Measurements from ENCODE around the gene RNF167. TPM values are rescaled to one million over a fixed set of nuclear protein-coding genes. Genes with fewer than 3 reads are reported as not detected.
A peak's percentile ranks its signal among the peaks of the same experiment; 100 is the strongest.

Gene RNF167
- total RNA-seq, 2 experiments from 2014 or later: 165 to 166 TPM

DNA sequence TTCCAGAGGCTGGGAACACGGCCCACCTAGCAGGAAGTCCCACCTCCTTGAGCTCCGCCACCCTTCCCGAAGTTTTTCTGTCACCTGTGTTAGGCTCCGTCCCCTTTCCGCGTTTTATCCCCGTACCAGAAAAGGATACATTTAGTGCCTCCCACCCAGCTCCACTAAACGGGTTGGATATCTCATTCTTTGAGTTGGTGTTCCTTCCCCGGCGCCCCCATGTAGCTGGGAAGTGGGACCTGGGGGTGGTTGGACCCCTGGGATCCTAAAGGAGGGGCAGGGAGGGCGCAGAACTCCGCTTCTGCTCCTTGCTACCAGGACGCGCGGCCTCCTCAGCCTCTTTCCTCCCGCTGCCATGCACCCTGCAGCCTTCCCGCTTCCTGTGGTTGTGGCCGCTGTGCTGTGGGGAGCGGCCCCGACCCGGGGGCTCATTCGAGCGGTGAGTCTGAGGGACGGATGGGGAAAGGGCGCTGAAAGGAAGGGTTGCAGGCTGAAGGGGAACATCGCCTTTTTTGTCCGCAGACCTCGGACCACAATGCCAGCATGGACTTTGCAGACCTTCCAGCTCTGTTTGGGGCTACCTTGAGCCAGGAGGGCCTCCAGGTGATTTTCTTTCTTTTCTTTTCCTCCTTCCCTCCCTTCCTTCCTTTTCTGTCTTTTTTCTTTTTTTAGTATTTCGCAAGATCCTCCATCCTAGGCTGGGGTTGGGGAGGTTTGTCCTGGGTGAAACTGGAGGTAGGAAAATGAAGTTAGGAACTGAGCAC is 669 bp downstream of the RNF167 start:
- peak; percentile 61 for DNase-seq
- no peaks in the 10 kb centered on the region for H3K9me3 Mint-ChIP-seq
- peaks cover 67% of the 10 kb centered on the region for H3K36me3 Mint-ChIP-seq
- peak overlapping the region; percentile 97 for H3K4me3 Mint-ChIP-seq
- H3K27me3 Mint-ChIP-seq: peaks cover 16% of the 10 kb centered on the region
- H3K27ac Mint-ChIP-seq: peak overlapping the region; percentile 99
- H3K4me1 Mint-ChIP-seq: peaks cover 57% of the 10 kb centered on the region

DNA sequence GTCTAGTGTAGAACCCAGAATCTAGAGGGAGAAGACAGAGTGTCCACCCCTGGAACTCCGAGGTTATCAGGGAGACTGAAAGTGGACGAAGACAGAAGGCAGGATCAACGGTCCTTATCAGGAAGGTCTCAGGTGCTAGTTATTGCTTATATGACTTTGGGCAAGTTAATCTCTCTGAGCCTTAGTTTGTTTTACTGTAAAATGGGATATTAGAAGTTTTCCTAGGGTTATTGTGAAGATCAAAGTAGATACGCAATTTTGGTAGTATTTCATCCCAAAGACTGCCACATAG is 1.2 kb downstream of the RNF167 start:
- Mint-ChIP-seq H3K27me3 (peaks cover 17% of the 10 kb centered on the region), H3K9me3 (no peaks in the 10 kb centered on the region), H3K36me3 (peaks cover 72% of the 10 kb centered on the region), H3K27ac (peak overlapping the region; percentile 99), H3K4me1 (peaks cover 56% of the 10 kb centered on the region), H3K4me3 (peak overlapping the region; percentile 97)
- no peak for DNase-seq

DNA sequence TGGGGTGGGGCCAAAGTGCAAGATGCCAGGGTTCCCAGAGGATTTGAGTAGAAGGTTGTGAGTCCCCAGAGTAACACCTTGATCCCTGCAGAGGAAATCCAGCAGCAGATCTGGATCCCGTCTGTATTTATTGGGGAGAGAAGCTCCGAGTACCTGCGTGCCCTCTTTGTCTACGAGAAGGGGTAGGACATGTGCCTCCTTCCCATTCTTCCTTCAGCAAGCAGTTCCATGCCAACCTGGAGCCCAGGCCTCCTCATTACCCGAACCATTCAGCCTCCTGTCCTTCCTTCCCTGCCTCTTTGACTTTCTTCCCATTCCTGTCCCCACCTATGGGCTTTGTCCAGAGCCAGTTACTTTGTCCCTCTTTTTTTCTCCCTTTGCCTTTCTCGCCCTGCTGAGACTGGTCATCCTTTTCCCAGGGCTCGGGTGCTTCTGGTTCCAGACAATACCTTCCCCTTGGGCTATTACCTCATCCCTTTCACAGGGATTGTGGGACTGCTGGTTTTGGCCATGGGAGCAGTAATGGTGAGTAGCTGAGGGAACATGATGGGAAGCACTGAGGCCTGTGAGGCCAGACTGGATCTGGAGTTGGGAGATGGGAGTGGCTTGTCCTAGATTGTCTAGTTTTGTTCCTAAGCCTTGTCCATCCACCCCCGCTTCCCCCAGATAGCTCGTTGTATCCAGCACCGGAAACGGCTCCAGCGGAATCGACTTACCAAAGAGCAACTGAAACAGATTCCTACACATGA is 2.9 kb downstream of the RNF167 start:
- H3K9me3 Mint-ChIP-seq: no peaks in the 10 kb centered on the region
- H3K27ac Mint-ChIP-seq: peak overlapping the region; percentile 99
- peaks cover 20% of the 10 kb centered on the region for H3K27me3 Mint-ChIP-seq
- H3K36me3 Mint-ChIP-seq: peaks cover 85% of the 10 kb centered on the region
- peaks cover 56% of the 10 kb centered on the region for H3K4me1 Mint-ChIP-seq
- H3K4me3 Mint-ChIP-seq: peak overlapping the region; percentile 94
- DNase-seq: no peak

DNA sequence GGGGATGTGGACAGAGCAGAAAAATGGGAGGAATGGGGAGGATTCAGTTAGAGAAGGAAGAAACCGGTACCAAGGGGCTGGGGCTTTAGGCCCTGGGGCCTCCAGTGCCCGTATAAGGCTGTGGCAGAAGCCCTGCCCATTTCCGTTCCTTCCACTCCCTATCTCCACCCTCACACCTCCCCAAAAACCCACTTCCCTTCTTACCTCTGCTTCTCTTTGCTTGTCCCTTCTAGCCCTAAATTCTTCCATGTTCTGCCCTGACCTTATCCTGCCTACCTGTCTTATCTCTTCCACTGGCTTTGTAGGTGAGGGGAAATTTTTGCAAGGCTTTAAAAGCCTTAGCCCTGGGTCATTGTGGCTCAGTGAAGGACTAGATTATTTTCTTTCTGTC is 4.1 kb downstream of the RNF167 start:
- H3K9me3 Mint-ChIP-seq: no peaks in the 10 kb centered on the region
- peaks cover 47% of the 10 kb centered on the region for H3K4me1 Mint-ChIP-seq
- DNase-seq: peak; percentile 54
- peak overlapping the region; percentile 94 for H3K4me3 Mint-ChIP-seq
- H3K27ac Mint-ChIP-seq: peak overlapping the region; percentile 99
- H3K27me3 Mint-ChIP-seq: peaks cover 20% of the 10 kb centered on the region
- H3K36me3 Mint-ChIP-seq: peaks cover 77% of the 10 kb centered on the region

DNA sequence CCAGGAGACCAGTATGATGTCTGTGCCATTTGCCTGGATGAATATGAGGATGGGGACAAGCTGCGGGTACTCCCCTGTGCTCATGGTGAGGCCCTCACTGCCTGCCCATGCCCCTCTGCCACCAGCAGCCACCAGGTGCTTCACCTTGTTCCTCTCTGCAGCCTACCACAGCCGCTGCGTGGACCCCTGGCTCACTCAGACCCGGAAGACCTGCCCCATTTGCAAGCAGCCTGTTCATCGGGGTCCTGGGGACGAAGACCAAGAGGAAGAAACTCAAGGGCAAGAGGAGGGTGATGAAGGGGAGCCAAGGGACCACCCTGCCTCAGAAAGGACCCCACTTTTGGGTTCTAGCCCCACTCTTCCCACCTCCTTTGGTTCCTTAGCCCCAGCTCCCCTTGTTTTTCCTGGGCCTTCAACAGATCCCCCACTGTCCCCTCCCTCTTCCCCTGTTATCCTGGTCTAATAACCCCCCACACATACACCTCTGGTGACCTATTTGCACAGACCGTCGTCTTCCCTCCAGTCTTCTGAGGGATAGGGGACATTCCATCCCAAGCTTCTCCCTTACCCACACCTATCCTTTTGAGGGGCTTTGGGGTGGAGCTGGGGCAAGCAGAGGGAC is 4.6 kb downstream of the RNF167 start:
- peak; percentile 53 for DNase-seq
- peaks cover 47% of the 10 kb centered on the region for H3K4me1 Mint-ChIP-seq
- no peaks in the 10 kb centered on the region for H3K9me3 Mint-ChIP-seq
- peaks cover 20% of the 10 kb centered on the region for H3K27me3 Mint-ChIP-seq
- peaks cover 77% of the 10 kb centered on the region for H3K36me3 Mint-ChIP-seq
- H3K4me3 Mint-ChIP-seq: peak overlapping the region; percentile 94
- peak overlapping the region; percentile 99 for H3K27ac Mint-ChIP-seq

DNA sequence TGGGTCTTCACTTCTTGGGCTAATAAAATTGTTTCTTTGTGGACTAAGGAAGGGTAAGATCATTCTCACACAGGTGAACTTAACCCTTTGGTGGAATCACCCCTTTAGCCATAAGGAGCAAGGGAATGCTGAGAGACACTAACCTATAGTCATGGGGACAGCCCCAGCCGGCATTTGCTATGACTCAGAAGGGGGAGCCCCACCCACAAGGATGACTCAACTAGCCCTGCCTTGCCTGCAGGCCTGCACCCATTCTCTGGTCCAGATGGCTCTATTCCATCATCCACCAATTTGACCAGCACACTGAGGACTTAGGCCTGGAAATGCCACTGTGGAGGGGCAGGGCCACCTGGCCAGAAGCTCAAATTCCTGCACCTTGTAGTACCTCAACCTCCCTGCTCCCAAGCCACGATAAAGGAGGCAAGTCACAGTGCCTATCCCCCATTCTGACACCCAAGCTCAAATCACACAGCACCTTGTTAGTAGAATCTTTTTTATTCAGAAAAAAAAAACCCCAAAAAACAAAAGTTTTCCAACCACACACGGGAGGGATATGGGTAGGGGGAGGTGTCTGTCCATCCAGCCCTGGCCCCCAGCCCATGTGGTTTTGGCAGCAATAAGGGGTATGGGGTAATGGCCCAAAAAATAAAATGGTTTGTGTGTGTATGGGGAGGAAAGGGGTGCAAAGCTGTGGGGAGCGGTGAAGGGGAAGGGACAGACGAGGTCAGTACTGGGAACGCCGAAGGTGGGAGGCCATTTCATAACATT is 5.3 kb downstream of the RNF167 start:
- H3K4me1 Mint-ChIP-seq: peaks cover 47% of the 10 kb centered on the region
- H3K9me3 Mint-ChIP-seq: no peaks in the 10 kb centered on the region
- peaks cover 72% of the 10 kb centered on the region for H3K36me3 Mint-ChIP-seq
- peak; percentile 87 for DNase-seq
- peak overlapping the region; percentile 99 for H3K27ac Mint-ChIP-seq
- H3K4me3 Mint-ChIP-seq: peak overlapping the region; percentile 94
- peaks cover 20% of the 10 kb centered on the region for H3K27me3 Mint-ChIP-seq

DNA sequence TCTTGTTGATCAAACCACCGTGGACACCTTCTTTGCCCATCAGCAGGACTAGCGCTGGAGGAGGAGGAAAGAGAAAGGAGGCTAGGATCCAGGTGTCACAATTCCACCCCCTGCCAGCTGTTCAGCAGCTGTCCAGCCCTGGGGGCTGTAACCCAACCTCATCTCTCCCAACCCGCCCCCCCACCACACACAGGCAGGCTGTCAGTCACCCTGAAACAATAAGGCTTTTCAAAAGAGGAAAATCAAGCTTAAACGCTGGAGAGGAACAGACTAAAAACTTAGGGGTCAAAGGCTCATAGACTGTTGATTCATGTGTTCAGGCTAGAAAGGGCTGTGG is 5.8 kb downstream of the RNF167 start:
- peaks cover 52% of the 10 kb centered on the region for H3K4me1 Mint-ChIP-seq
- DNase-seq: no peak
- peak overlapping the region; percentile 94 for H3K4me3 Mint-ChIP-seq
- peaks cover 66% of the 10 kb centered on the region for H3K36me3 Mint-ChIP-seq
- peaks cover 20% of the 10 kb centered on the region for H3K27me3 Mint-ChIP-seq
- H3K27ac Mint-ChIP-seq: peak overlapping the region; percentile 99
- H3K9me3 Mint-ChIP-seq: no peaks in the 10 kb centered on the region

DNA sequence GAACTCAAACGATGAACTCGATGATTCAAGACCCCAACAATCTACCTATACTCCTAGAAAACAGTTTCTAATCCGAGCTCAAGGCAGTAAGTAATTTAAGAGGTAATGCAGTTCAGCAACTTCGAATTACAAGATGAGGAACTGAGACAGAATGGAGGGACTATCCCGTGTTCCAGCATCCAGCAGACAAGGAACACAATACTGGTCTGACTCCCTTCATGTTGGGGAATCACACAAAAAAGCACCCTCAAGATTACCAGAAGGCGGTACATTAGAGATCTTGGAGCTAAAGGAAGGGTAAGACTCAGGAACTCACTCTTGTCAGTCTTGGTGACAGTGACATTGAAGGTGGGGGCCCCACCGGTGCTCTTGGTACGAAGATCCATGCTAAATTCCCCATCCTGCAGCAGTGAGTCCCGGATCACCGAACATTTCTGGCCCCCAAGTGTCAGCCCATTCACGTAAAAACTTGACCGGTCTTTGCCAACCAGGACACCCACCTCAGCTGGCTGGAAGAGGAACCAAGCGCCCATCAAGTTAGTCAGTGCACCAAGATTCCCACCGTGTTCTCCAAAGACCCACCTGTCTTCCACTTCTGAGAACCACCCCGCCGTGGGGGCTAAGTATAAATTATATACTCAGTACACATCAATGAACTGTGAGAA is 6.4 kb downstream of the RNF167 start:
- peaks cover 57% of the 10 kb centered on the region for H3K4me1 Mint-ChIP-seq
- H3K36me3 Mint-ChIP-seq: peaks cover 61% of the 10 kb centered on the region
- peak overlapping the region; percentile 99 for H3K27ac Mint-ChIP-seq
- H3K4me3 Mint-ChIP-seq: peak overlapping the region; percentile 94
- H3K9me3 Mint-ChIP-seq: no peaks in the 10 kb centered on the region
- peaks cover 20% of the 10 kb centered on the region for H3K27me3 Mint-ChIP-seq
- no peak for DNase-seq

DNA sequence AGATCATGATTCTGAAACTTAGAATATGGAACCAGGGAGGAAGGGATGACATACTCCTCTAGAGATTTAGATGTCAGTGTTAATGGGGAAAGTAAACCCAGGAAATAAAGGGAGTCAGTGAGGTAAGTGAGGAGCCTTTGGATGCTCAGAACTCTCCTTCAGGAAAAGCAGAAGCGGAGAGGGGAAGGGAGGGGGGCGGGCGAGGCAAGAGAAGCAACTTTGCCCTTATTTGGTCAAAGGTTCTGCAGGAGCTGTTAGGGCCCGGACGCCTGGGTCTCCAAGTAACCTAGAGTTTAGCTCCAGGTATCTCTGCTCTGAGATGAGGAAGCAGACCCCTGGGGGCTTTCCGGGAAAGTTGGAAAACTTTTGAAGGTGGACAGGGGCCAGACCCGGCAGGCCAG is 6.9 kb downstream of the RNF167 start:
- no peaks in the 10 kb centered on the region for H3K9me3 Mint-ChIP-seq
- peak overlapping the region; percentile 94 for H3K4me3 Mint-ChIP-seq
- H3K27me3 Mint-ChIP-seq: peaks cover 20% of the 10 kb centered on the region
- peaks cover 55% of the 10 kb centered on the region for H3K36me3 Mint-ChIP-seq
- H3K27ac Mint-ChIP-seq: peak overlapping the region; percentile 99
- DNase-seq: no peak
- peaks cover 56% of the 10 kb centered on the region for H3K4me1 Mint-ChIP-seq

DNA sequence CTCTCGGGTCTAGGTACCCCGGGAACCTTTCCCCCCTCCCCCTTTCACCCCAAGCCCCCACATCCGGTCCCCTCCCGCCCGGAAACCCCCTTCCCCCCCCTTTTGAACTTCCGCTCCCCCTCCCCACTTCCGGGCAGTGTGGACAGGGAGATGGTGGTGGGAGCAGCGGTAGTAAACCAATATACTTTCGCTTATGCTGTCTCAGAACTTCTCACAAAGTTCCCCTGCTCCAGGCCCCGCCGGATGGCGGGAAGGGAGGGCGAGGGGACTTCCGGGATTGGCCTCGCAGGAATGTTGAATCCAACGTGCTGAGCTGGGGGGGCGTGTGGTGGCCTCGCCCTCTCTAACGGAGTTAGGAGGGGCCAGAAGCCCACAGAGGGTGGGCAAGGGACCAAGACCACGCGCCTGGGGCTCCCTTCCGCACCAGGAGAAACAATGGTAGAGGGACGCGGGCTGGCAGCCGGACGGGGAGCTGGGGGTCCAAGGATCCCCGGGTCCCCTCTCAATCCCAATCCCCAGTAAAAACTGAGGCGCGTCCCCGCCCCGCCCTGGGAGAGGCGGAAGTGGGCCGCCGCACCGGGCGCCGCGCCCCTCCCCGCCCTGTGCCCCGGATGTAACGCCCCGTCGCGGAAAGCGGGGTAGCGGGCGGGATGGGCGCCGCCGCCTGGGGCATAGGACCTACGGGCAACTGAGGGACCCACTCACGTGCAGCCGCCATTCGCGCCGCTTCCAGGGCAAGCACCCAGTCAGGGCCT is 7.5 kb downstream of the RNF167 start:
- peak overlapping the region; percentile 99 for H3K27ac Mint-ChIP-seq
- peaks cover 50% of the 10 kb centered on the region for H3K4me1 Mint-ChIP-seq
- H3K4me3 Mint-ChIP-seq: peak overlapping the region; percentile 94
- no peaks in the 10 kb centered on the region for H3K9me3 Mint-ChIP-seq
- peaks cover 49% of the 10 kb centered on the region for H3K36me3 Mint-ChIP-seq
- peak; percentile 77 for DNase-seq
- H3K27me3 Mint-ChIP-seq: peaks cover 20% of the 10 kb centered on the region

DNA sequence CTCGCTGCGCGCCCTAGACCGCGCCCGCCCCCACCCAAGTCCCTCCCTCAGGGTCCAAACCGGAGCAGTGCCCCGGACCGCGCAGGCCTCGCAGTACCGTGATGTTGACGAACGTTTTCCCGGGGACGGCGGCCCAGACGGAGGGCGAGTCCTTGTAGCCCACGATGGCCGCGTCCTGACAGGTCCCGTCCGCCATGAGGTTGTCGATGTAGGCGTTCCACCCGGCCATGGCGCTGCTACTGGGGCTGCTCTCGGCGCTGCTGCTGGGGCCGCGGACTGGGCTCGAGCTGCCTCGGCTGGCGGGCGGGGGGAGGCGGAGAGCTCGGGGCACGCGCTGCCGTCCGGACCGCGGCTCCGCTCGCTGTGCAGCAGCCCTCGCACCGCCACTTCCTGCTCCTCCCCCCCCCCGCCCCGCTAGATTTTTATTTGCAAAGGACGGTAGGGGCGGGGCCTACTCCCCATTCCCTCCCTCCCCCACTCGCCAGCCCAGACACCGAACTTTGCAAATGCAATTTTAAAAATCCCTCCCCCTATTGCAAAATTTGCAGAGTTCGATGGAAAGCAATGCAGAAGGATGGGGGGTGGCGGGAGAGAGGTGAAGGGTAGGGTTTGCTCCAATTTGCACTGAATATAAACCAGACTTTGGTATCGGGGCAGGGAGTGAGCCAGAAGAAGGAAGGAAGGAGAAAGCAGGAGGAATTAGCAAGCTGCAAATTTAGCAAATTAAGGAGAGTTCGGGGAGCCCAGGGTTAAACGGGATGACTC is 8.3 kb downstream of the RNF167 start, which contains the start of gene PFN1:
PFN1 (minus strand) TSS at position 365 of the 765 bp plus-strand sequence; CDS start at position 229, 136 bp downstream.
- H3K9me3 Mint-ChIP-seq: no peaks in the 10 kb centered on the region
- peak within 1 kb of the TSS; percentile 99 for H3K27ac Mint-ChIP-seq
- peaks cover 20% of the 10 kb centered on the region for H3K27me3 Mint-ChIP-seq
- H3K4me1 Mint-ChIP-seq: peaks cover 42% of the 10 kb centered on the region
- peaks cover 43% of the 10 kb centered on the region for H3K36me3 Mint-ChIP-seq
- H3K4me3 Mint-ChIP-seq: peak within 1 kb of the TSS; percentile 94
- DNase-seq: peak; percentile 88

DNA sequence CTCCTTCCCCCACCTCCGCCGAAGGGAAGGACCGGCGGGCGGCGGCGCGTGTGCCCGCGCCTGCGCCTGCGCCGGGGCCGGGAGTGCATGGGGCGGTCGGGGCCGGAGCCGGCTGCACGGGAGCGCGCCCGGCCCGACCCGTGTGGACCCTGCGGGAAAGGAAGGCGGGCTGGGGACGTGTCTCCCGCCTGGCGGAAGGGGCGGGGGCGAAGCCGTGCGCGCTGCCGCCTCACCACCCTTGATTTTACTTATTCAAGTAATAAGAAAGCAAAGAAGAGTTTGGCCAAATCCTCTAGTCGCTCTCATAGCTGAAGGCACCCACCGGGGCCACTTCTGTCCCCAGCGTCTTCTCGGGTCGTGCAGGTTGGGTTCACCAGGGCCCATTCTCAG is 8.9 kb downstream of the RNF167 start:
- peak overlapping the region; percentile 94 for H3K4me3 Mint-ChIP-seq
- peaks cover 38% of the 10 kb centered on the region for H3K4me1 Mint-ChIP-seq
- H3K9me3 Mint-ChIP-seq: no peaks in the 10 kb centered on the region
- DNase-seq: peak; percentile 87
- H3K27ac Mint-ChIP-seq: peak overlapping the region; percentile 99
- H3K36me3 Mint-ChIP-seq: peaks cover 43% of the 10 kb centered on the region
- H3K27me3 Mint-ChIP-seq: peaks cover 20% of the 10 kb centered on the region

DNA sequence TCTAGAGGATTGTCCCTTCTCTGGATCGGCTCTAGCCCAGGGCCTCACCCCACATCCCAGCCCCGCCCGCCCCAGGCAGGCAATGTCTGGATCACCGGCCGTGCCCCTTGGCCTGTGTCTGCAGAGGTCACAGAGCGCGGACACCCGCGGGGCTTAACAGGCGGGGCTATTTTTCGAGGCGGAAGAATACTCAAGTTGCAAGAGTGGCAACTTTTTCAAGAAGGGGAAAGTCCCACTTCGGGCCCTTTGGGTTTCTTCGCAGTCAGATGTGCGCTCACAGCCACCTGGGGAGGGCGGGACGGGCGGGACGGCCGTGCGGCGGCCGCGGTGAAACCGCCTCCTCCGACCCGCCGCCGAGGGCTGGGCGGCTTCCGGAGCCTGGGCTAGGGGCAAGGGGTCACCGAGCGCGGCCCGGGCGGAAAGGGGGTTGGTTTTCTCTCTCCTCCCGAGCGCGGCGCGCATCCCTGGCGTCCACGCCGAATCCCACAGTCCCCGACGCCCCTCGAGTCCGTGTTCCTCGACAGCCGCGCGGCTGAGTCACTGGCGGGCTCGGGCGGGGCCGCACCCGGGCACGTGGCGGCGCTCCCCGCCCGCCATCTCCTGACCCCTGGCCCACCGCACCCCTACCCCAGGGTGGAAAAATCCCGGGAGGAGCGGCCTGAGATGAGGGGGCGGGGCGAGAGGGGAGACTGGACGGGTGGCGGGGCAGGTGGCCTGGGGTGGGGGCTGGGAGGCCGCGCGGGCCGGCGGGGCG is 9.4 kb downstream of the RNF167 start:
- peak; percentile 80 for DNase-seq
- Mint-ChIP-seq H3K27me3 (peaks cover 16% of the 10 kb centered on the region), H3K27ac (peak overlapping the region; percentile 91), H3K9me3 (no peaks in the 10 kb centered on the region), H3K36me3 (peaks cover 39% of the 10 kb centered on the region), H3K4me3 (peak overlapping the region; percentile 94), H3K4me1 (peaks cover 34% of the 10 kb centered on the region)

All from activated naive CD8-positive, alpha-beta T cell treated with anti-CD3 and anti-CD28 coated beads for 36 hours (primary cell).